GM23248 (cell line): ENCODE results near the gene CFTR. TPM values are rescaled to one million over a fixed set of nuclear protein-coding genes. Genes with fewer than 3 reads are reported as not detected.

Experiments used
- DNase-seq: peaks from one replicate; pipeline ENCODE4 v3.0.0-alpha.2; 2015
- H2AFZ ChIP-seq: fragments of 200-600 bp; sonication (generic); 2 replicates; pipeline ENCODE4 v1.6.1; 2016; ENCODE audit warnings: antibody characterized with exemption
- H3F3A ChIP-seq: fragments of 200-600 bp; sonication (generic); 2 replicates; pipeline ENCODE4 v1.6.1; 2016; ENCODE audit warnings: mild to moderate bottlenecking, antibody characterized with exemption, mixed run types; ENCODE audit not compliant: insufficient read depth
- H3K27ac ChIP-seq: fragments of 200-600 bp; sonication (generic); 2 replicates; pipeline ENCODE4 v1.5.1; 2016; ENCODE audit warnings: mild to moderate bottlenecking
- H3K27me3 ChIP-seq: fragments of 200-600 bp; sonication (generic); replicated peaks from 2 replicates; pipeline ENCODE4 v1.6.1; 2016; ENCODE audit warnings: mild to moderate bottlenecking; ENCODE audit not compliant: insufficient read depth
- H3K36me3 ChIP-seq: fragments of 200-600 bp; sonication (generic); 2 replicates; pipeline ENCODE4 v1.6.1; 2016; ENCODE audit warnings: low read depth, mild to moderate bottlenecking
- H3K4me1 ChIP-seq: fragments of 200-600 bp; sonication (generic); 2 replicates; pipeline ENCODE4 v1.6.1; 2016; ENCODE audit warnings: mild to moderate bottlenecking; ENCODE audit not compliant: insufficient read depth
- H3K4me2 ChIP-seq: fragments of 200-600 bp; sonication (generic); one replicate; pipeline ENCODE4 v1.6.1; 2016; ENCODE audit warnings: mild to moderate bottlenecking; ENCODE audit not compliant: unreplicated experiment
- H3K4me3 ChIP-seq: fragments of 200-600 bp; sonication (generic); 2 replicates; pipeline ENCODE4 v1.5.1; 2016; ENCODE audit warnings: mild to moderate bottlenecking
- H3K79me2 ChIP-seq: fragments of 200-600 bp; sonication (generic); 2 replicates; pipeline ENCODE4 v1.6.1; 2016; ENCODE audit warnings: mild to moderate bottlenecking; ENCODE audit not compliant: insufficient read depth
- H3K9ac ChIP-seq: fragments of 200-600 bp; sonication (generic); 2 replicates; pipeline ENCODE4 v1.6.1; 2016; ENCODE audit warnings: mild to moderate bottlenecking
- H3K9me2 ChIP-seq: fragments of 200-600 bp; sonication (generic); 2 replicates; pipeline ENCODE4 v1.6.1; 2016; ENCODE audit warnings: mixed run types, mild to moderate bottlenecking, moderate library complexity; ENCODE audit not compliant: insufficient read depth
- H3K9me3 ChIP-seq: fragments of 200-600 bp; sonication (generic); one replicate; pipeline ENCODE4 v1.6.1; 2017; ENCODE audit warnings: low read depth
- H4K20me1 ChIP-seq: fragments of 200-600 bp; sonication (generic); 2 replicates; pipeline ENCODE4 v1.6.0; 2016; ENCODE audit not compliant: insufficient read depth
- EZH2 ChIP-seq: fragments of 200-600 bp; sonication (generic); IDR thresholded peaks from 2 replicates; pipeline ENCODE4 v1.6.1; 2018; ENCODE audit warnings: antibody characterized with exemption, mild to moderate bottlenecking; ENCODE audit not compliant: insufficient read depth, poor library complexity, severe bottlenecking
- EZH2phosphoT487 ChIP-seq: fragments of 200-600 bp; sonication (generic); IDR thresholded peaks from 2 replicates; pipeline ENCODE4 v1.6.1; 2018; ENCODE audit warnings: antibody characterized with exemption, moderate library complexity, mild to moderate bottlenecking, low read depth; ENCODE audit not compliant: insufficient read depth
- WGBS, 2 experiments: methylation state at CpG; one replicate each; pipeline ENCODE4 v1.1.6; 2015 to 2017; ENCODE audit warnings: low lambda C conversion rate in 2 of 2, low coverage in 1 of 2; ENCODE audit errors: missing lambda C conversion rate in 2 of 2; 5-methylcytosine and 5-hydroxymethylcytosine counted together
- in situ Hi-C: fragments of 300-500 bp; cut with MboI; formaldehyde crosslinking; loops from 2 replicates; pipeline ENCODE4 v1.15.0; 2020
- polyA plus RNA-seq: library from polyadenylated mRNA; unstranded; fragments of >200 nt; fragmentation: Nextera tagmentation; extraction: Ambion mirVana; gene quantifications from 2 replicates; pipeline ENCODE4 v1.2.1, GENCODE V29; 2016
- total RNA-seq: library from RNA; depleted of rRNA; stranded (reverse); fragments of >200 nt; shearing (Covaris generic); gene quantifications from 2 replicates; pipeline ENCODE4 v1.2.3, GENCODE V29; 2014

CFTR gene
- total and polyA plus RNA-seq, 2 experiments from 2014 or later, result not detected

DNA sequence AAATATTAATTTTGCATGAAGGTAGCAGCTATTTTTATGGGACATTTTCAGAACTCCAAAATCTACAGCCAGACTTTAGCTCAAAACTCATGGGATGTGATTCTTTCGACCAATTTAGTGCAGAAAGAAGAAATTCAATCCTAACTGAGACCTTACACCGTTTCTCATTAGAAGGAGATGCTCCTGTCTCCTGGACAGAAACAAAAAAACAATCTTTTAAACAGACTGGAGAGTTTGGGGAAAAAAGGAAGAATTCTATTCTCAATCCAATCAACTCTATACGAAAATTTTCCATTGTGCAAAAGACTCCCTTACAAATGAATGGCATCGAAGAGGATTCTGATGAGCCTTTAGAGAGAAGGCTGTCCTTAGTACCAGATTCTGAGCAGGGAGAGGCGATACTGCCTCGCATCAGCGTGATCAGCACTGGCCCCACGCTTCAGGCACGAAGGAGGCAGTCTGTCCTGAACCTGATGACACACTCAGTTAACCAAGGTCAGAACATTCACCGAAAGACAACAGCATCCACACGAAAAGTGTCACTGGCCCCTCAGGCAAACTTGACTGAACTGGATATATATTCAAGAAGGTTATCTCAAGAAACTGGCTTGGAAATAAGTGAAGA is 112.3 kb downstream of the CFTR start:
- Histone ChIP-seq H3K36me3 (no peaks in the 10 kb centered on the region), H3K79me2 (no peaks in the 10 kb centered on the region), H3K4me1 (no peaks in the 10 kb centered on the region), H3K4me3 (no peak overlapping the region), H3K27ac (no peak overlapping the region), H3K9me2 (no peaks in the 10 kb centered on the region), H4K20me1 (no peaks in the 10 kb centered on the region), H3F3A (no peaks in the 10 kb centered on the region), H3K9ac (no peak overlapping the region), H3K27me3 (no peaks in the 10 kb centered on the region), H3K4me2 (no peak overlapping the region), H2AFZ (no peak overlapping the region), H3K9me3 (no peaks in the 10 kb centered on the region)
- 17% methylated on average over 11 of the region's 11 CpGs for WGBS, 2 experiments
- in situ Hi-C loops, result no loop called here
- DNase-seq, result no peak
- no peak for TF ChIP-seq EZH2phosphoT487
- no peak for TF ChIP-seq EZH2

DNA sequence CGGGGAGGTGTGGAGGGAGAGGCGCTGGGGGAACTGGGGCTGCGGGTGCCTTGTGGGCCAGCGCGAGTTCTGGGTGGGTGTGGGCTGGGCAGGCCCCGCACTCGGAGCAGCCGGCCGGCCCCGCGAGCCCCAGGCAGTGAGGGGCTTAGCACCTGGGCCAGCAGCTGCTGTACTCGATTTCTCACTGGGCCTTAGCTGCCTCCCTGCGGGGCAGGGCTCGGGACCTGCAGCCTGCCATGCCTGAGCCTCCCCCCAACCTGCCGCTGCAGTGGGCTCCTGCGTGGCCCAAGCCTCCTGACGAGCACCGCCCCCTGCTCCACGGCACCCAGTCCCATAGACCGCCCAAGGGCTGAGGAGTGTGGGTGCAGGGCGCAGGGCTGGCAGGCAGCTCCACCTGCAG is 116.3 kb downstream of the CFTR start:
- H3K79me2 ChIP-seq, result no peaks in the 10 kb centered on the region
- H2AFZ ChIP-seq, result no peak overlapping the region
- no peaks in the 10 kb centered on the region for H3K9me2 ChIP-seq
- 40 to 53% methylated on average over 10 to 15 of the region's 21 CpGs for WGBS, 2 experiments
- H3K4me1 ChIP-seq, result no peaks in the 10 kb centered on the region
- H4K20me1 ChIP-seq, result no peaks in the 10 kb centered on the region
- no peak overlapping the region for H3K27ac ChIP-seq
- no peaks in the 10 kb centered on the region for H3K36me3 ChIP-seq
- no peaks in the 10 kb centered on the region for H3F3A ChIP-seq
- H3K9ac ChIP-seq, result no peak overlapping the region
- DNase-seq, result no peak
- H3K4me2 ChIP-seq, result no peak overlapping the region
- H3K4me3 ChIP-seq, result no peak overlapping the region
- in situ Hi-C loops, result no loop called here
- H3K9me3 ChIP-seq, result no peaks in the 10 kb centered on the region
- no peak for TF ChIP-seq EZH2
- no peak for TF ChIP-seq EZH2phosphoT487
- H3K27me3 ChIP-seq, result no peaks in the 10 kb centered on the region

DNA sequence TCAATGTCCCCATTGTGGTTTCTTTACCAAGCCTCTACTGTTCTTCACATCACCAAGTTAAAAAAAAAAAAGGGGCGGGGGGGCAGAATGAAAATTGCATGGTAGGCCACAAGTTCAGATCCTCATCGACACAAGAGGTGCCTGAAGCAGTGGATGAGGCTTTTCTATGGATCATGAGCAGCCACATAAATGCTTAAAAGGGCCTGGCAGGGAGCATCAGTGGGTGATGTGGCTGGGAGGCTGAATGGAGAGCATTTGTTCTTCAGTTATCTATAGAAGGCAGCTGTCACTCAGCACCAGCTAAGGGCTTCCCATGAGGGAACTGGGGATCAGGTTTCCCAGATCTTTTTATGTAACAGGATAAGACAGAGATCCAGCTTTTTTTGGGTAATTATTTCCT is 117.9 kb downstream of the CFTR start:
- Histone ChIP-seq H3K27ac (no peak overlapping the region), H3K9ac (no peak overlapping the region), H3K79me2 (no peaks in the 10 kb centered on the region), H3K4me3 (no peak overlapping the region), H3K4me2 (no peak overlapping the region), H3K36me3 (no peaks in the 10 kb centered on the region), H3K4me1 (no peaks in the 10 kb centered on the region), H3K9me3 (no peaks in the 10 kb centered on the region), H3F3A (no peaks in the 10 kb centered on the region), H3K27me3 (no peaks in the 10 kb centered on the region), H3K9me2 (no peaks in the 10 kb centered on the region; the same call in 1 of the 2 replicates), H2AFZ (no peak overlapping the region), H4K20me1 (no peaks in the 10 kb centered on the region)
- no peak for TF ChIP-seq EZH2phosphoT487
- no peak for TF ChIP-seq EZH2
- no peak for DNase-seq
- WGBS, 2 experiments, result 5 to 7% methylated on average over 2 of the region's 2 CpGs
- in situ Hi-C loops, result no loop called here

DNA sequence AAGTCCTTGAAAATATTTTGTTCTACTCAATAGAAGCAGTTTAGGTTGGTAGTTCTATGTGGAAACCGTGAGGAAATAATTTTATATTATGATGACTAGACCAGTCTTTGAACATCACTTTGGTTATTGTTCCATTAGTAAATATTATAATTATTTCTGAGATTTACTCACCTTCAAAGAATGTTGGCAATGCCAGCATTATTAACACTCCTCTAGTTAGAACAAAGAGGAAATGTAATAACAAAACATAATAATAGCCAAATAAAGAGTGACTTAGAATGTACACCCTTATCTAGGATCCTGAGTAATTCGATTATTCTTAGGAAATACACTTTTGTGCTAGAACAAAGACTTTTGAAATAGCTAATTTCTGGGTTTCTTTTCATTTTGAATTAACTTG is 121.1 kb downstream of the CFTR start:
- in situ Hi-C loops, result no loop called here
- H3K4me2 ChIP-seq, result no peak overlapping the region
- no peaks in the 10 kb centered on the region for H3K9me3 ChIP-seq
- H3K27me3 ChIP-seq, result no peaks in the 10 kb centered on the region
- H3K27ac ChIP-seq, result no peak overlapping the region
- H3K4me1 ChIP-seq, result no peaks in the 10 kb centered on the region
- H4K20me1 ChIP-seq, result no peaks in the 10 kb centered on the region
- no peak for DNase-seq
- WGBS, 2 experiments, result 3 to 4% methylated on average over 2 of the region's 2 CpGs
- no peaks in the 10 kb centered on the region; the same call in 1 of the 2 replicates for H3K9me2 ChIP-seq
- TF ChIP-seq EZH2phosphoT487, result no peak
- no peak for TF ChIP-seq EZH2
- no peak overlapping the region for H3K9ac ChIP-seq
- H3K4me3 ChIP-seq, result no peak overlapping the region
- H2AFZ ChIP-seq, result no peak overlapping the region
- no peaks in the 10 kb centered on the region for H3K79me2 ChIP-seq
- no peaks in the 10 kb centered on the region for H3K36me3 ChIP-seq
- H3F3A ChIP-seq, result no peaks in the 10 kb centered on the region

DNA sequence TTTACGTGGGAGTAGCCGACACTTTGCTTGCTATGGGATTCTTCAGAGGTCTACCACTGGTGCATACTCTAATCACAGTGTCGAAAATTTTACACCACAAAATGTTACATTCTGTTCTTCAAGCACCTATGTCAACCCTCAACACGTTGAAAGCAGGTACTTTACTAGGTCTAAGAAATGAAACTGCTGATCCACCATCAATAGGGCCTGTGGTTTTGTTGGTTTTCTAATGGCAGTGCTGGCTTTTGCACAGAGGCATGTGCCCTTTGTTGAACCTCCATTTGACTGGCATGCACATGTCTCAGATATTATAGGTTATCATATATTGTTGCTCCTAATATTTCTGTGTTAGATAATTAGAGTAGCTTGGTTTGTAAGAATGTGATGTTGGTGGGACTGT is 123.8 kb downstream of the CFTR start:
- Histone ChIP-seq H4K20me1 (no peaks in the 10 kb centered on the region), H3K36me3 (no peaks in the 10 kb centered on the region), H3K79me2 (no peaks in the 10 kb centered on the region), H3K27ac (no peak overlapping the region), H3K4me1 (no peaks in the 10 kb centered on the region), H3K9ac (no peak overlapping the region), H3K9me2 (no peaks in the 10 kb centered on the region; the same call in 1 of the 2 replicates), H3K27me3 (no peaks in the 10 kb centered on the region), H3F3A (no peaks in the 10 kb centered on the region), H2AFZ (no peak overlapping the region), H3K9me3 (no peaks in the 10 kb centered on the region), H3K4me2 (no peak overlapping the region), H3K4me3 (no peak overlapping the region)
- 15 to 24% methylated on average over 4 of the region's 4 CpGs for WGBS, 2 experiments
- in situ Hi-C loops, result no loop called here
- DNase-seq, result no peak
- TF ChIP-seq EZH2 (no peak), EZH2phosphoT487 (no peak)
